Stimulated activated CD8-positive, alpha-beta memory T cell treated with anti-CD3 and anti-CD28 coated beads, Interleukin-7, amount 100 ng/mL, for 1 hour (primary cell): ENCODE results near the gene LCE2A.
"Not testable (repeated sequence)": the region's sequence is repeated elsewhere in the genome, so short reads cannot be mapped to it uniquely, and the experiment has no call there.

ENCODE experiments used
- DNase-seq, 2 donors: peaks; one replicate each; pipeline ENCODE4 v3.0.0-alpha.2; 2020; ENCODE audit warnings: low read depth in 2 of 2

The LCE2A gene, protein sequence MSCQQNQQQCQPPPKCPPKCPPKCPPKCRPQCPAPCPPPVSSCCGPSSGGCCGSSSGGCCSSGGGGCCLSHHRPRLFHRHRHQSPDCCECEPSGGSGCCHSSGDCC

GRCh38 chr1:152697701-152698600 lies at the start of gene LCE2A:
TSS of gene LCE2A (plus strand) at chr1:152698345. CDS start at chr1:152698902, 557 bp downstream.
- DNase-seq: no peak

GRCh38 chr1:152654110-152654509 lies 44.0 kb upstream of the LCE2A start:
- peak in 1 of 2 donors; percentile 6 for DNase-seq

GRCh38 chr1:152656459-152656858 lies 41.7 kb upstream of the LCE2A start:
- DNase-seq: no peak

DNA sequence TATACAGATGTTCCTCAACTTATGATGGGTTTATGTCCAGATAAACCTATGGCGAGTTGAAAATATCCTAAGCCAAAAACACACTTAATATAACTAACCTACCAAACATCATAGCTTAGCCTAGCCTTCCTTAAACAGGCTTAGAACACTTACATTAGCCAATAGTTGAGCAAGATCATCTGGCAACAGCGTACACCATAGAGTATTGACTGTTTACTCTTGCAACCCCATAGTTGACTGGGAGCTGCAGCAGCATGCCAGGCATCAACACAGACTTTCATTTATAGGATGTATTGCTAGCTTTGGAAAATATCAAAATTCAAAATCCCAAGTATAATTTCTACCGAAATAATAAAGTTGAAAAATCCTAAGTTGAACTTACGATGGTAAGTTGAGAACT lies 40.5 kb upstream of the LCE2A start:
- no peak for DNase-seq

DNA sequence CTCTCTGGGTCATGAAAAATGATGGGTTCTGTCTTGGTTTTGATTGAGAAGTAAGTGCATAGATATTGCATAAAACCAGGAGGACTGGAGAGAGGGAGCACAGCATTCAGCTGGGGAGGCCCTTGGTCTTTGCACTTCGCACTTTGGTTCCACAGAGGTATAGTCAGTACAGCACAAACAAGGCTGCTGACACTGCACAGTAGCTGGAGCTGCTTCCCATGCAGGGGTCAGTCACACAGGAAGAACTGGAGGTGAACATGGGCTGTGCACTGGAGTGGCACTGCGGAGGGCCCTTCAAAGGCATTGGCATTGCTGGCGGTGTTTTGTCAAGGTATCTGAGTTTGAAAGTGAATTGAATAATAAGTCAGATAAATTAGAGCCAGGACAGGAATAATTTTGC lies 39.5 kb upstream of the LCE2A start:
- DNase-seq: no peak

DNA sequence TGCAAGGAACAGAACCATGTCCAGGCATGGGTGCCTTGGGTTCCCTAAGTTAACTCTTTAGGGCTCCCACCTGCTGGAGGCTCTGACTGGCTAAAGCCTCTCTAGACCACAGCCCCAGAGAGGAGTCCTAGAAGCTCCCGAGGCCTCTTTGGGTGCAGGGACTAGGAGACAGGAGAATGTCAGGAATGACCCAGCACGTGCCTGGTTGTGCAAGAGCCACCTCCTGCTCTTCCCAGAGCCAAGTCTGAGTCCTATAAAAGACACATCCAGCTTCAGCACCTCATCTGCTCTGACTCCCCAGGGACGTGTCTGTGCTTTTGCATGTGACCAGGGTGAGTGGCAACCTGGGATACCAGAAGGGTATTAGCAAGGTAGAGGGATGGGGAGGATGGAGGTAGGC lies 35.0 kb upstream of the LCE2A start, which contains the start of gene LCE2D:
TSS of gene LCE2D (plus strand) at position 283 of the 400 bp plus-strand sequence. CDS start 726 bp downstream, outside the sequence.
- no peak for DNase-seq

- DNase-seq: not testable (repeated sequence)
Observed at GRCh38 chr1:152666171-152666570, 32.0 kb upstream of the LCE2A start.

GRCh38 chr1:152667648-152668047 lies 30.5 kb upstream of the LCE2A start:
- no peak for DNase-seq

- DNase-seq: no peak
Observed at GRCh38 chr1:152673016-152673415, 25.1 kb upstream of the LCE2A start.

- DNase-seq: not testable (repeated sequence)
Observed at GRCh38 chr1:152674983-152675382, 23.2 kb upstream of the LCE2A start, which contains the start of gene LCE2C. TSS of gene LCE2C (plus strand) at chr1:152675279. CDS start at chr1:152676016, 737 bp downstream.

GRCh38 chr1:152679459-152679858 lies 18.7 kb upstream of the LCE2A start:
- no peak for DNase-seq

GRCh38 chr1:152681616-152682015 lies 16.5 kb upstream of the LCE2A start:
- DNase-seq: no peak

DNA sequence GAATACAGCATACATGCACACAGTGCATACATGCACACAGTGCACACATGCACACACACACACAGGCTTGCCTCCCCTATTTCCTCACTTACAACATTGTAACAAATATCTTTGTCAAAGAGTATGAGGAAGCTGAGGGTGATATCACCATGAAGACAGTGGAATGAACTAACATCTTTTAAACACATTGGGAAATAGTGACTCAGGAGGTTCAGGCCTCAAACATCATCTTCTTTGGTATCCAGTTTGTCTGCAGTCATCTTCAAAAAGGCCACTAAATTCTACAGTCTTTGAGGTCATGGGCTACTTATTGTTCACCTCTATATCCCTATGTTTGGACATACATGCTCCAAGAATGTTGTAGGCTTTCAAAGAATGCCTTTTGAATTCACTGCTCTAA lies 14.3 kb upstream of the LCE2A start:
- DNase-seq: no peak

DNA sequence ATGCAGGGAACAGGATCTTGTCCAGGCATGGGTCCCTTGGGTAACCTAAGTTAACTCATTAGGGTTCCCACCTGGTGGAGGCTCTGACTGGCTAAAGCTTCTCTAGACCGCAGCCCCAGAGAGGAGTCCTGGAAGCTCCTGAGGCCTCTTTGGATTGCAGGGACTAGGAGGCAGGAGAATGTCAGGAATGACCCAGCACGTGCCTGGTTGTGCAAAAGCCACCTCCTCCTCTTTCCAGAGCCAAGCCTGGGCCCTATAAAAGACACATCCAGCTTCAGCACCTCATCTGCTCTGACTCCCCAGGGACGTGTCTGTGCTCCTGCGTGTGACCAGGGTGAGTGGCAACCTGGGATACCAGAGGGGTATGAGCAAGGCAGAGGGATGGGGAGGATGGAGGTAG lies 12.3 kb upstream of the LCE2A start, which contains the start of gene LCE2B:
TSS of gene LCE2B (plus strand) at position 301 of the 400 bp plus-strand sequence. CDS start 721 bp downstream, outside the sequence.
- DNase-seq: not testable (repeated sequence)

GRCh38 chr1:152699746-152700145 lies 1.6 kb downstream of the LCE2A start:
- DNase-seq: no peak

- DNase-seq: no peak
Observed at GRCh38 chr1:152707860-152708259, 9.7 kb downstream of the LCE2A start, which contains the start of gene LCE4A. TSS of gene LCE4A (plus strand) at chr1:152708160. CDS start at chr1:152709076, 916 bp downstream.

GRCh38 chr1:152718238-152718637 lies 20.1 kb downstream of the LCE2A start:
- DNase-seq: no peak

- DNase-seq: no peak
Observed at GRCh38 chr1:152725261-152725660, 27.1 kb downstream of the LCE2A start.

- no peak for DNase-seq
Observed at GRCh38 chr1:152728986-152729385, 30.8 kb downstream of the LCE2A start.

- no peak for DNase-seq
Observed at GRCh38 chr1:152735648-152736047, 37.5 kb downstream of the LCE2A start.

DNA sequence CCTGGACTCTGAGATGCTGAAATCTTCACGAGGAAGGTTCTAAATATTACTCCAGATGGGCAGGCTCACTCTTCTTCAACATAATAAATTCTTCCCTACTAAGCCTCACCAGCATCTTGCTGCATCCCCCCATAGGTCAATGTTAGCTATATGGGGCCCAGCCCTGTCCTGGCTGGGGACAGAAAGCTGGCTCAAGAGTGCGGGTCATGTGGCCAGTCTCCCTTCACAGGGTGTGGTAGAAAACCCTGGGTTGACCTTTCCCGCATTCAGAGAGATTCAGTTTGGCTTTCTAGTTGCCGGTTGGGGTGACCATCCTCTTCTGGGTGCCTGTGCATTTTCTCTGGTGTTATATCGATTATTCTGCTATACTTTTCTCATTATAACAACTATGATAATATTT lies 39.9 kb downstream of the LCE2A start:
- no peak for DNase-seq

GRCh38 chr1:152739841-152740240 lies 41.7 kb downstream of the LCE2A start:
- no peak for DNase-seq

DNA sequence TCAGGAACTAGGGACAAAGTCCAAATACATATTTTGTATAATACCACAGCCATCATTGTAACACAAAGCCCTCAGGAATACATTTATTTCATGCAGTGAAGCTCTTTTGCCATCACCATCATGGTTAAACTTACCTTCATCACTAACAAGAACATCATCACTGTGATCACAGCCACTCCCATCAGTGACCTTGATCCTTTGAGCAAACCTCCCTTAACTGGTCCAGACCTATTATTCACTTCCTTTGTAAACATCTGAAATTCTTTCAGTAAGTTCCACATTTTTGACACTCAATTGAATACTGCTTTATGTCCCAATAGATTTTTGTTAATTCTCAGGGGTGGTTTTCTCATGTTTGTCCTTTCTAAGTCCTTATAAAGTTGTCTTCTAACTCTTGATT lies 43.5 kb downstream of the LCE2A start:
- DNase-seq: no peak
